ENCODE results near the gene ULBP2.

- no peak for TF ChIP-seq CTCF (IDR thresholded peaks at IDR 0.05)
- TF ChIP-seq POLR2A (IDR thresholded peaks at IDR 0.05): no peak
Measured at GRCh38 chr6:149924933-149925252, 16.9 kb upstream of the ULBP2 start.
